Natural killer cell treated with Interleukin-12 subunit alpha and Interleukin-12 subunit beta and Interleukin-15 and Interleukin-18, amount 100 ng/mL, for 72 hours (primary cell): ENCODE measurements around the gene GZMM. TPM values are rescaled to one million over a fixed set of nuclear protein-coding genes. Genes with fewer than 3 reads are reported as not detected.

Experiments used
- ATAC-seq, 2 donors: fragments of 150-1000 bp; cut with Tn5 transposase in 1 of 2; sonication (Bioruptor Pico), chemical (Tn5 transposase) in 1 of 2; 2 replicates each; pipeline ENCODE4 v1.10.0; 2021
- DNase-seq: peaks from one replicate; pipeline ENCODE4 v3.0.0; 2022; ENCODE audit warnings: low spot score
- H3K27ac Mint-ChIP-seq, 2 donors: 1 replicate in 1 of 2; 2 replicates in 1 of 2; pipeline ENCODE4 v1.8.0; 2022; ENCODE audit warnings: mixed read lengths in 2 of 2, mild to moderate bottlenecking in 1 of 2, moderate library complexity in 1 of 2
- H3K27me3 Mint-ChIP-seq, 2 donors: 1 replicate in 1 of 2; 2 replicates in 1 of 2; pipeline ENCODE4 v1.8.0; 2022; ENCODE audit warnings: mixed read lengths in 2 of 2
- H3K36me3 Mint-ChIP-seq: one replicate; pipeline ENCODE4 v1.8.0; 2022; ENCODE audit warnings: mixed read lengths
- H3K4me1 Mint-ChIP-seq, 2 donors: 1 replicate in 1 of 2; 2 replicates in 1 of 2; pipeline ENCODE4 v1.8.0; 2022; ENCODE audit warnings: low read depth in 2 of 2, mixed read lengths in 2 of 2, mild to moderate bottlenecking in 1 of 2
- H3K4me3 Mint-ChIP-seq: one replicate; pipeline ENCODE4 v1.8.0; 2022; ENCODE audit warnings: mixed read lengths
- H3K9me3 Mint-ChIP-seq: 2 replicates; pipeline ENCODE4 v1.8.0; 2022; ENCODE audit warnings: mixed read lengths
- total RNA-seq, 2 donors: library from RNA; stranded (reverse); gene quantifications; one replicate each; pipeline ENCODE4 v1.2.3, GENCODE V29; 2022

Gene GZMM
- 10 to 100 TPM; 34.5 to 49.7 TPM for total RNA-seq

- Mint-ChIP-seq H3K4me1 (peaks cover 20 to 26% of the 10 kb centered on the region in 2 donors), H3K27me3 (no peaks in the 10 kb centered on the region), H3K36me3 (no peaks in the 10 kb centered on the region), H3K27ac (peak within 1 kb of the TSS; percentile 55 to 85), H3K4me3 (peak within 1 kb of the TSS; percentile 71), H3K9me3 (no peaks in the 10 kb centered on the region)
- DNase-seq (peak; percentile 89), ATAC-seq (peak; percentile 97 to 98)
These were observed at the start of gene GZMM for GRCh38 chr19:543910-544608. GZMM (plus strand) TSS chr19:544053; CDS start chr19:544072, 19 bp downstream.

GRCh38 chr19:494171-495080 lies 49.4 kb upstream of the GZMM start:
- Mint-ChIP-seq H3K4me1 (peaks cover 12 to 16% of the 10 kb centered on the region in 2 donors), H3K27me3 (peaks cover 6 to 8% of the 10 kb centered on the region in 2 donors), H3K36me3 (peaks cover 6% of the 10 kb centered on the region), H3K27ac (peak overlapping the region; percentile 11 to 18), H3K9me3 (no peaks in the 10 kb centered on the region), H3K4me3 (no peak overlapping the region)
- DNase-seq = no peak
- ATAC-seq = no peak

DNA sequence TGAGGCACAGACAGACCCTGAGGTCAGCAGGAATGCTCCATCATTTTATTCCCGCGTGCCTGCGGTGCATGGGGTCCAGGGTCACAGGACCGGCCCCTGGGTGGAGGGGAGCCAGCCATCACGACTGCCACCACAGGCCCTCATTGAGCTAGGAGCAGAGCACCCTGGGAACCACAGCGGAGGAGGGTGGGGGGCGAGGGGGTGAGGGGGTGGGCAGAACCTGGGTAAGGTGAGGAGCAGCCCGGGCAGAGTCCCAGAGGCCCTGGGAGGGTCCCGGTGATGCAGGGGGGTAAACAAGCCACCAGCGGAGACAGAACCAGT lies 48.8 kb upstream of the GZMM start:
- Mint-ChIP-seq H3K4me3 (no peak overlapping the region), H3K27ac (no peak overlapping the region), H3K9me3 (no peaks in the 10 kb centered on the region), H3K27me3 (peaks cover 8 to 11% of the 10 kb centered on the region in 2 donors), H3K4me1 (peaks cover 7 to 18% of the 10 kb centered on the region in 2 donors), H3K36me3 (peaks cover 6% of the 10 kb centered on the region)
- no peak for ATAC-seq
- DNase-seq = no peak

DNA sequence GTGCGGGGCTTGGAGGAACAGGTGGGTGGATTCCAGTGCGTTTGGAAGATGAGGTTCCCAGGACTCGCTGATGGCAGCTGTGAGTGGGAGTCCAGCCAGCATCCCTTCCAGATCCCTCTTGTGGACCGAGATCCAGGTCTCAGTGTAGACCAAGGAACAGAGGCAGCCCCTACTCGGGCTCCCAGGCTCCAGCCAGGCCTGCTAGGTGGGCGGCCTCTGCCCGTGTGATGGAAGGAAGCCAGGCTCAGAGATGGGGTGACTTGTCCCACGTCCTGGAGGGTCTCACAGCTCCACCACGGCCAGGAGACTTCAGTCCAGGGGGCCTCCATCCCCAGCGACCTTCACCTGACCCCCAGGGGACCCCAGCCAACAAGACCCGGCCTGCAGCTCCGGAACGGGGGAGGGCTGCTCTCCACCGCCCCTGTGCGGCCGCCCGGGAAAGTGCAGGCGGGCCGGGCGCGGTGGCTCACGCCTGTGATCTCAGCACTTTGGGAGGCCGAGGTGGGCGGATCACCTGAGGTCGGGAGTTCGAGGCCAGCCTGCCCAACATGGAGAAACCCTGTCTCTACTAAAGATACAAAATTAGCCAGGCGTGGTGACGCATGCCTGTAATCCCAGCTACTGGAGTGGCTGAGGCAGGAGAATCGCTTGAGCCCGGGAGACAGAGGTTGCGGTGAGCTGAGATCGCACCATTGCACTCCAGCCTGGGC lies 48.3 kb upstream of the GZMM start:
- Mint-ChIP-seq H3K4me1 (peaks cover 6 to 18% of the 10 kb centered on the region in 2 donors), H3K4me3 (no peak overlapping the region), H3K36me3 (peaks cover 6% of the 10 kb centered on the region), H3K27ac (no peak overlapping the region), H3K27me3 (peaks cover 8 to 11% of the 10 kb centered on the region in 2 donors), H3K9me3 (no peaks in the 10 kb centered on the region)
- ATAC-seq (peak; percentile 47 to 52), DNase-seq (no peak)

DNA sequence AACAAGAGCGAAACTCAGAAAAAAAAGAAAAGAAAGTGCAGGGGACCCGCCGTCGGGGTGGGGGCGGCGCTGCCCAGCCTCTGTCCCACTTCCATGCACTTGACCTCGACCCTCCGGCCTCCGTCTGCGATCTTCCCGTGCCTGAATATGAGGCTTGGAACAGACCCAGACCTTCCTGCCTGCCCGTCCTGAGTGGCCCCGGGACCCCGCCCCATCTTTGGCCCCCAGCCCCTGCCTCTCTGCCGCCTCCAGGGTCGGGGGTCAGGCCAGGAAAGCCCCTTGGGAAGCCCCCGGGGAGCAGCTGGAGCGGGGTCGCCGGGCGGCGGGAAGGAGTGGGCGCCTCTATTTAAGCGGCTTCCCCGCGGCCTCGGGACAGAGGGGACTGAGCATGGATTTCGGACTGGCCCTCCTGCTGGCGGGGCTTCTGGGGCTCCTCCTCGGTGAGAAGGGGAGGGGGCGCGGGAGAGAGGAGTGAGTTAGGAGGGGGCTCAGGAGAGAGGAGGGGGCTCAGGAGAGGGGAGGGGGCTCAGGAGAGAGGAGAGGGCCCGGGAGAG lies 47.7 kb upstream of the GZMM start, which contains the start of gene MADCAM1:
Gene MADCAM1, plus strand, starts transcription at position 375 of the 554 bp plus-strand sequence. Its CDS starts 14 bp downstream, at position 389.
- H3K27ac Mint-ChIP-seq = no peak within 1 kb of the TSS
- DNase-seq = no peak

GRCh38 chr19:496986-497385 lies 46.9 kb upstream of the GZMM start:
- DNase-seq (no peak), ATAC-seq (no peak)
- H3K9me3 Mint-ChIP-seq = no peaks in the 10 kb centered on the region
- peaks cover 6 to 18% of the 10 kb centered on the region in 2 donors for H3K4me1 Mint-ChIP-seq
- no peak overlapping the region for H3K27ac Mint-ChIP-seq
- peaks cover 8 to 11% of the 10 kb centered on the region in 2 donors for H3K27me3 Mint-ChIP-seq
- no peak overlapping the region for H3K4me3 Mint-ChIP-seq
- H3K36me3 Mint-ChIP-seq = peaks cover 6% of the 10 kb centered on the region

More for the DNA sequence above, 47.7 kb upstream of the GZMM start, which contains the start of gene MADCAM1:
- no peak for ATAC-seq
- Mint-ChIP-seq H3K27me3 (peaks cover 8 to 11% of the 10 kb centered on the region in 2 donors), H3K4me1 (peaks cover 6 to 18% of the 10 kb centered on the region in 2 donors), H3K36me3 (peaks cover 6% of the 10 kb centered on the region), H3K4me3 (no peak within 1 kb of the TSS), H3K9me3 (no peaks in the 10 kb centered on the region)

- Mint-ChIP-seq H3K36me3 (peaks cover 6% of the 10 kb centered on the region), H3K27me3 (peaks cover 8 to 11% of the 10 kb centered on the region in 2 donors), H3K9me3 (no peaks in the 10 kb centered on the region), H3K4me3 (no peak overlapping the region), H3K27ac (no peak overlapping the region), H3K4me1 (peaks cover 6 to 18% of the 10 kb centered on the region in 2 donors)
- DNase-seq = no peak
- ATAC-seq = peak in 1 of 2 donors; percentile 40
These were observed 46.4 kb upstream of the GZMM start for GRCh38 chr19:497491-497868.

- Mint-ChIP-seq H3K27me3 (peaks cover 8 to 11% of the 10 kb centered on the region in 2 donors), H3K4me1 (peaks cover 6 to 20% of the 10 kb centered on the region in 2 donors), H3K4me3 (no peak overlapping the region), H3K36me3 (peaks cover 6% of the 10 kb centered on the region), H3K27ac (no peak overlapping the region), H3K9me3 (no peaks in the 10 kb centered on the region)
- ATAC-seq (peak; percentile 39 to 40), DNase-seq (no peak)
These were observed 45.9 kb upstream of the GZMM start for GRCh38 chr19:497869-498510.

DNA sequence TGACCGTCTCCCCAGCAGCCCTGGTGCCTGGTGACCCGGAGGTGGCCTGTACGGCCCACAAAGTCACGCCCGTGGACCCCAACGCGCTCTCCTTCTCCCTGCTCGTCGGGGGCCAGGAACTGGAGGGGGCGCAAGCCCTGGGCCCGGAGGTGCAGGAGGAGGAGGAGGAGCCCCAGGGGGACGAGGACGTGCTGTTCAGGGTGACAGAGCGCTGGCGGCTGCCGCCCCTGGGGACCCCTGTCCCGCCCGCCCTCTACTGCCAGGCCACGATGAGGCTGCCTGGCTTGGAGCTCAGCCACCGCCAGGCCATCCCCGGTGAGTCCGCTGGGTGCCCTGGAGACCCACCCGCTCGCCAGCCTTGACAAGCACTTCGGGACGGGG lies 45.4 kb upstream of the GZMM start:
- peaks cover 5% of the 10 kb centered on the region for H3K36me3 Mint-ChIP-seq
- H3K27ac Mint-ChIP-seq = no peak overlapping the region
- H3K4me3 Mint-ChIP-seq = no peak overlapping the region
- H3K9me3 Mint-ChIP-seq = no peaks in the 10 kb centered on the region
- peaks cover 8 to 11% of the 10 kb centered on the region in 2 donors for H3K27me3 Mint-ChIP-seq
- ATAC-seq = no peak
- H3K4me1 Mint-ChIP-seq = peaks cover 5 to 19% of the 10 kb centered on the region in 2 donors
- DNase-seq = no peak

- H3K4me1 Mint-ChIP-seq = peaks cover 0 to 15% of the 10 kb centered on the region in 2 donors
- DNase-seq (no peak), ATAC-seq (no peak)
- H3K27ac Mint-ChIP-seq = no peak overlapping the region
- H3K4me3 Mint-ChIP-seq = no peak overlapping the region
- no peaks in the 10 kb centered on the region for H3K9me3 Mint-ChIP-seq
- peaks cover 8 to 11% of the 10 kb centered on the region in 2 donors for H3K27me3 Mint-ChIP-seq
- no peaks in the 10 kb centered on the region for H3K36me3 Mint-ChIP-seq
These were observed 44.8 kb upstream of the GZMM start for GRCh38 chr19:498977-499623.

- Mint-ChIP-seq H3K27me3 (peaks cover 8 to 11% of the 10 kb centered on the region in 2 donors), H3K9me3 (no peaks in the 10 kb centered on the region), H3K4me3 (no peak overlapping the region), H3K27ac (no peak overlapping the region), H3K4me1 (peaks cover 5 to 23% of the 10 kb centered on the region in 2 donors), H3K36me3 (no peaks in the 10 kb centered on the region)
- ATAC-seq (no peak), DNase-seq (no peak)
These were observed 42.2 kb upstream of the GZMM start for GRCh38 chr19:501646-502045.

- peaks cover 18 to 26% of the 10 kb centered on the region in 2 donors for H3K4me1 Mint-ChIP-seq
- H3K27ac Mint-ChIP-seq = no peak overlapping the region
- no peak for DNase-seq
- no peaks in the 10 kb centered on the region for H3K9me3 Mint-ChIP-seq
- H3K36me3 Mint-ChIP-seq = no peaks in the 10 kb centered on the region
- no peak overlapping the region for H3K4me3 Mint-ChIP-seq
- H3K27me3 Mint-ChIP-seq = peaks cover 0 to 1% of the 10 kb centered on the region in 2 donors
- ATAC-seq = no peak
These were observed 39.2 kb upstream of the GZMM start for GRCh38 chr19:504616-505015.
